RWPE2 (cell line): ENCODE results near the gene ACOXL.

Source experiments
- ATAC-seq: fragments of 200-7000 bp; cut with Tn5 transposase; 3 replicates; pipeline ENCODE4 v1.9.1; 2021; ENCODE audit warnings: low read depth
- DNase-seq: peaks from one replicate; pipeline ENCODE4 v3.0.0-alpha.2; 2020; ENCODE audit warnings: low spot score
- H3K27ac ChIP-seq: fragments of 450-650 bp; 2 replicates; pipeline ENCODE4 v1.5.1; 2017; ENCODE audit warnings: mild to moderate bottlenecking; ENCODE audit not compliant: poor library complexity, severe bottlenecking
- H3K27me3 ChIP-seq: fragments of 250-450 bp; sonication (Bioruptor Pico); 2 replicates; pipeline ENCODE4 v1.5.1; 2021; ENCODE audit warnings: mild to moderate bottlenecking, moderate library complexity; ENCODE audit not compliant: insufficient read depth, poor library complexity, severe bottlenecking
- H3K36me3 ChIP-seq: fragments of 250-450 bp; sonication (Bioruptor Pico); 2 replicates; pipeline ENCODE4 v1.5.1; 2020; ENCODE audit warnings: low read depth, mild to moderate bottlenecking, moderate library complexity
- H3K4me1 ChIP-seq: fragments of 250-450 bp; sonication (Bioruptor Pico); 2 replicates; pipeline ENCODE4 v1.5.1; 2021; ENCODE audit warnings: mild to moderate bottlenecking, moderate library complexity; ENCODE audit not compliant: insufficient read depth, poor library complexity, severe bottlenecking
- H3K4me3 ChIP-seq: fragments of 250-450 bp; sonication (Bioruptor Pico); 2 replicates; pipeline ENCODE4 v1.5.1; 2021; ENCODE audit warnings: mild to moderate bottlenecking, moderate library complexity; ENCODE audit not compliant: severe bottlenecking
- H3K9me3 ChIP-seq: fragments of 250-450 bp; sonication (Bioruptor Pico); 2 replicates; pipeline ENCODE4 v1.5.1; 2021; ENCODE audit warnings: mild to moderate bottlenecking, moderate library complexity; ENCODE audit not compliant: severe bottlenecking
- CTCF ChIP-seq: fragments of 450-650 bp; IDR thresholded peaks from one replicate; pipeline ENCODE4 v1.5.1; 2017; ENCODE audit warnings: mild to moderate bottlenecking, moderate library complexity; ENCODE audit not compliant: poor library complexity, severe bottlenecking

ACOXL gene

GRCh38 chr2:110746586-110747521 lies 14.5 kb downstream of the ACOXL start:
- Histone ChIP-seq H3K27me3 (peaks cover 15% of the 10 kb centered on the region), H3K4me1 (no peaks in the 10 kb centered on the region), H3K27ac (no peak overlapping the region), H3K4me3 (no peak overlapping the region), H3K36me3 (no peaks in the 10 kb centered on the region), H3K9me3 (no peaks in the 10 kb centered on the region)
- no peak for TF ChIP-seq CTCF
- ATAC-seq: no peak
- DNase-seq: no peak

GRCh38 chr2:110747522-110748488 lies 15.4 kb downstream of the ACOXL start:
- H3K36me3 ChIP-seq: no peaks in the 10 kb centered on the region
- peaks cover 15% of the 10 kb centered on the region for H3K27me3 ChIP-seq
- no peaks in the 10 kb centered on the region for H3K4me1 ChIP-seq
- no peak overlapping the region for H3K4me3 ChIP-seq
- DNase-seq: no peak
- no peak overlapping the region for H3K27ac ChIP-seq
- ATAC-seq: peak; percentile 17; the same call in 2 of the 3 replicates
- no peaks in the 10 kb centered on the region for H3K9me3 ChIP-seq
- TF ChIP-seq CTCF: no peak

- Histone ChIP-seq H3K27me3 (peaks cover 15% of the 10 kb centered on the region), H3K27ac (no peak overlapping the region), H3K36me3 (no peaks in the 10 kb centered on the region), H3K9me3 (no peaks in the 10 kb centered on the region), H3K4me3 (no peak overlapping the region), H3K4me1 (no peaks in the 10 kb centered on the region)
- DNase-seq (no peak), ATAC-seq (peak; percentile 36; the same call in 2 of the 3 replicates)
- TF ChIP-seq CTCF: no peak
These were observed 16.1 kb downstream of the ACOXL start for GRCh38 chr2:110748489-110748867.

- DNase-seq: no peak
- Histone ChIP-seq H3K27ac (no peak overlapping the region), H3K4me1 (no peaks in the 10 kb centered on the region), H3K4me3 (no peak overlapping the region), H3K36me3 (no peaks in the 10 kb centered on the region), H3K9me3 (no peaks in the 10 kb centered on the region), H3K27me3 (peaks cover 15% of the 10 kb centered on the region)
- no peak for ATAC-seq
- TF ChIP-seq CTCF: no peak
These were observed 19.3 kb downstream of the ACOXL start for GRCh38 chr2:110751642-110752041.
